HepG2 (cell line): ENCODE results near the gene GPR12. TPM values are rescaled to one million over a fixed set of nuclear protein-coding genes. Genes with fewer than 3 reads are reported as not detected.

Experiments
- ATAC-seq: fragments of 200-7000 bp; cut with Tn5 transposase; 3 replicates; pipeline ENCODE4 v1.9.1; 2020; ENCODE audit warnings: mild to moderate bottlenecking, moderate library complexity
- BruUV-seq: library from RNA; stranded (reverse); fragments of 400-500 nt; replicated peaks from 2 replicates; lab custom pipeline; 2021; lab: Mats Ljungman, UMichigan
- CTCF ChIA-PET: fragments of 300-600 bp; formaldehyde crosslinking; extraction: SDS; loops from one replicate; lab custom pipeline; 2021; ENCODE audit warnings: low total read pairs, inconsistent platforms, low intra/inter-chr PET ratio; lab: Yijun Ruan, JAX
- POLR2A ChIA-PET: fragments of 350-600 bp; sonication (Branson Sonifier 250); formaldehyde crosslinking; loops from one replicate; lab custom pipeline; 2020; ENCODE audit warnings: antibody characterized with exemption, inconsistent platforms; lab: Yijun Ruan, JAX
- DNase-seq: peaks from one replicate; pipeline ENCODE4 v3.0.0-alpha.2; 2015; ENCODE audit warnings: low spot score
- FAIRE-seq: peaks from 3 replicates; lab custom pipeline; 2011; peaks lifted over from hg19 to GRCh38; lab: Jason Lieb, UNC
- H2AFZ ChIP-seq: one replicate; pipeline ENCODE4 v1.6.1; 2011; ENCODE audit warnings: low read length, inconsistent platforms
- H3K27ac ChIP-seq: fragments of 300-600 bp; 3 replicates; pipeline ENCODE4 v1.8.0; 2011; ENCODE audit warnings: mixed run types, mild to moderate bottlenecking, mixed read lengths, low read length, inconsistent platforms; ENCODE audit not compliant: insufficient read depth; ENCODE audit errors: extremely low read length
- H3K27me3 ChIP-seq, 2 experiments: fragments of 200-600 bp in 1 of 2; 2 replicates in 1 of 2; 3 replicates in 1 of 2; pipeline versions ENCODE4 v1.6.0 to v1.8.0; 2011; ENCODE audit warnings: low read length in 2 of 2, mild to moderate bottlenecking in 2 of 2, moderate library complexity in 2 of 2, inconsistent platforms in 1 of 2; ENCODE audit not compliant: insufficient read depth in 2 of 2, control insufficient read depth in 1 of 2
- H3K36me3 ChIP-seq, 2 experiments: fragments of 200-600 bp in 1 of 2; replicated peaks in 1 of 2; 2 replicates in 1 of 2; 3 replicates in 1 of 2; pipeline versions ENCODE4 v1.5.1 to v1.8.0; 2011; ENCODE audit warnings: low read length in 2 of 2, inconsistent platforms in 1 of 2; ENCODE audit not compliant: insufficient read depth in 2 of 2, control insufficient read depth in 1 of 2
- H3K4me1 ChIP-seq: 2 replicates; pipeline ENCODE4 v1.5.1; 2012; ENCODE audit warnings: low read length, inconsistent platforms; ENCODE audit not compliant: insufficient read depth
- H3K4me2 ChIP-seq: 2 replicates; pipeline ENCODE4 v1.6.0; 2011; ENCODE audit warnings: low read depth, low read length, inconsistent platforms
- H3K4me3 ChIP-seq, 3 experiments: fragments of 200-600 bp in 1 of 3; sonication (generic), shearing (Covaris generic) in 1 of 3; replicated peaks in 1 of 3; 2 replicates each; pipeline ENCODE4 v1.5.1; 2011 to 2016; ENCODE audit warnings: low read length in 3 of 3, inconsistent platforms in 2 of 3, low read depth in 2 of 3, mild to moderate bottlenecking in 2 of 3, control low read depth in 1 of 3, mixed read lengths in 1 of 3; ENCODE audit not compliant: insufficient read depth in 1 of 3
- H3K79me2 ChIP-seq: one replicate; pipeline ENCODE4 v1.6.1; 2011; ENCODE audit warnings: low read length, inconsistent platforms; ENCODE audit not compliant: insufficient read depth
- H3K9ac ChIP-seq: 2 replicates; pipeline ENCODE4 v1.6.0; 2011; ENCODE audit warnings: mild to moderate bottlenecking, low read depth, low read length, inconsistent platforms; ENCODE audit not compliant: insufficient read depth
- H3K9me3 ChIP-seq: 2 replicates; pipeline ENCODE4 v1.5.1; 2012; ENCODE audit warnings: mild to moderate bottlenecking, low read length
- H4K20me1 ChIP-seq: 2 replicates; pipeline ENCODE4 v1.6.0; 2011; ENCODE audit warnings: inconsistent platforms, mild to moderate bottlenecking, low read length, moderate library complexity; ENCODE audit not compliant: insufficient read depth
- CREM ChIP-seq, 2 experiments: sonication (generic) in 1 of 2; formaldehyde crosslinking in 1 of 2; IDR thresholded peaks; 2 replicates each; pipeline versions ENCODE4 v1.4.0 to v1.6.1; 2016 to 2020; ENCODE audit warnings: antibody characterized with exemption in 1 of 2, mild to moderate bottlenecking in 1 of 2, missing genetic modification reagents in 1 of 2
- HNRNPK ChIP-seq: fragments of 200-400 bp; formaldehyde crosslinking; IDR thresholded peaks from 2 replicates; pipeline ENCODE4 v1.6.1; 2018; ENCODE audit warnings: low read length, low read depth, moderate library complexity, mild to moderate bottlenecking; ENCODE audit not compliant: poor library complexity, severe bottlenecking
- MZF1 ChIP-seq: sonication (generic); formaldehyde crosslinking; IDR thresholded peaks from 2 replicates; pipeline ENCODE4 v1.8.1; 2023; ENCODE audit warnings: mild to moderate bottlenecking, missing genetic modification reagents, borderline replicate concordance
- NCOA5 ChIP-seq: sonication (generic); formaldehyde crosslinking; IDR thresholded peaks from 2 replicates; pipeline ENCODE4 v1.4.0; 2020; ENCODE audit warnings: missing genetic modification reagents
- NFIB ChIP-seq: sonication (generic); formaldehyde crosslinking; IDR thresholded peaks from 2 replicates; pipeline ENCODE4 v1.9.0; 2021; ENCODE audit warnings: missing genetic modification reagents, mild to moderate bottlenecking, borderline replicate concordance
- PCBP1 ChIP-seq: fragments of 200-400 bp; formaldehyde crosslinking; IDR thresholded peaks from 2 replicates; pipeline ENCODE4 v1.6.1; 2017; ENCODE audit warnings: mild to moderate bottlenecking, low read depth, low read length, borderline replicate concordance
- TFDP1 ChIP-seq: IDR thresholded peaks from 2 replicates; pipeline ENCODE4 v1.6.1; 2016; ENCODE audit warnings: missing compliant biosample characterization, missing genetic modification reagents, borderline replicate concordance
- TGIF2 ChIP-seq: IDR thresholded peaks from 2 replicates; pipeline ENCODE4 v1.6.1; 2016; ENCODE audit warnings: control low read depth, missing compliant biosample characterization
- WGBS: methylation state at CpG from one replicate; pipeline ENCODE4 v1.1.6; 2017; ENCODE audit warnings: low lambda C conversion rate; 5-methylcytosine and 5-hydroxymethylcytosine counted together
- in situ Hi-C: cut with HindIII; loops from 2 replicates; pipeline ENCODE4 v1.10.0; 2017; ENCODE audit warnings: low pct_unique_long_range_greater_than_20kb; ENCODE audit not compliant: extremely low pct_ligation_motif_present
- intact Hi-C: fragments of 100-400 bp; cut with micrococcal nuclease; formaldehyde crosslinking; loops from one replicate; pipeline ENCODE4 v1.10.0; 2022; ENCODE audit not compliant: unreplicated experiment
- polyA plus RNA-seq, 8 experiments: library from polyadenylated mRNA; depleted of rRNA in 3 of 8; stranded (reverse) in 7 of 8; unstranded in 1 of 8; fragments of >200 nt; fragmentation: Illumina TruSeq in 4 of 8; extraction: Trizol in 4 of 8; gene quantifications; 2 replicates each; pipeline versions ENCODE4 v1.2.1 to v1.2.3, GENCODE V29; 2011 to 2016; ENCODE audit warnings: low read depth in 4 of 8, missing spikeins in 1 of 8, mixed read lengths in 1 of 8; ENCODE audit not compliant: insufficient read depth in 1 of 8
- total RNA-seq, 5 experiments: library from RNA; depleted of rRNA; stranded (reverse); fragments of >200 nt; fragmentation: Illumina TruSeq; extraction: Trizol; gene quantifications; 2 replicates each; pipeline ENCODE4 v1.2.3, GENCODE V29; 2016; ENCODE audit warnings: low read depth in 1 of 5

The GPR12 gene
- total and polyA plus RNA-seq, 2 of the 13 experiments (the other 11 are each of a cell fraction or from before 2014, with no cell fraction given) = not detected

DNA sequence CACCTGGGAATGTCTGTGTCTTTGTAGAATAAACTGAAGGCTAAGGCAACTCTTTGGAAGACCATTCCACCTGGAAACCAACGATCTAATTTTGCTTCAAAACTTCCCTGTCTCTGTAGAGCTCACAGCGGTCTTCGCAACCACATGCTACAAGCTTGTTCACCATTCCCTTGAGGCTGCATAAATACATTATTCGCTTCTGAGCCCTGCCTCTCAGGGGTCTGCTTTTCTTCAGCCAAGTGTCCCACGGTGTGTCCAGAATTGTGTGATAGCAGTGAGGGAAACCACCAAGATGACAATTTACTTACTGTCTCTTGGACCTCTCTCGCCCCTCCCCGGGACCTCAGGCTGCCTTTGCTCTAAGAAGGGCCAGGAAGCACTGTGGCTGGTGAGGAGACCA, 51.1 kb downstream of the GPR12 start:
- ChIA-PET POLR2A (no interaction called here), CTCF (no interaction called here)
- in situ Hi-C loops (loop anchor here (5.0 kb wide), 2 partner anchors 163 to 223 kb away; no protein-coding TSS in a partner anchor), intact Hi-C loops (no loop called here)
- Histone ChIP-seq H3K4me1 (no peaks in the 10 kb centered on the region), H3K79me2 (no peaks in the 10 kb centered on the region), H3K27me3 (peaks cover 0 to 4% of the 10 kb centered on the region in 2 experiments; a peak in 3 of 5 replicates), H3K4me3 (no peak overlapping the region), H3K9me3 (no peaks in the 10 kb centered on the region; the same call in 1 of the 2 replicates), H3K4me2 (no peak overlapping the region), H3K9ac (no peak overlapping the region), H3K27ac (no peak overlapping the region), H3K36me3 (no peaks in the 10 kb centered on the region), H2AFZ (no peak overlapping the region), H4K20me1 (no peaks in the 10 kb centered on the region; the same call in 1 of the 2 replicates)
- ATAC-seq (no peak), DNase-seq (no peak), FAIRE-seq (no peak)
- 55% methylated on average over 7 of the region's 7 CpGs for WGBS
- TF ChIP-seq NFIB (CRISPR knock-in tag) (no peak), TGIF2 (no peak), NCOA5 (CRISPR knock-in tag) (no peak), PCBP1 (no peak), TFDP1 (CRISPR knock-in tag) (no peak), MZF1 (CRISPR knock-in tag) (no peak), HNRNPK (no peak), CREM (IDR thresholded peaks at IDR 0.05) (no peak), CREM (CRISPR knock-in tag; IDR thresholded peaks at IDR 0.05) (no peak)
- no TSS peak for BruUV-seq
